ENCODE data around the gene ARMC9.

Gene ARMC9

DNA sequence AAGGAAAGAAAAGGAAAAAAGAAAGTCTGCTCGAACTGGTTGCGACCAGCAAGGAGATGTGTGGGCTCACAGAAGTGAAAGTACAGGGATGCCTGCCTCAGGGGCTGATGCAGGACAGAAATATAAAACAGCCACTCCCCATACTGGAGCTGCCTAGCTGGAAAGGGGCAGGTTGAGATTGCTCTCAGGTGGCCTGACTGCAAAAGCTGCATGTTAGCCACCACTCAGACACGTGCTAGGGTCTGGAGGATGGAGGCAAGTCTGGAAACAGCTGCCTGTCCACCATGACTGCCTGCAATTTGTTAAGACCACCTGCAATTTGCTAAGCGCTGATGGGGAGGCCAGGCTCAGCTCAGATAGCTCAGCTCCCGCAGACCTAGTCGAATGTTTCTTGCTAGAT lies 215.0 kb downstream of the ARMC9 start:
- DNase-seq (ENCODE audit: low read depth in 3 of 3, low spot score in 1 of 3) = no peak

DNA sequence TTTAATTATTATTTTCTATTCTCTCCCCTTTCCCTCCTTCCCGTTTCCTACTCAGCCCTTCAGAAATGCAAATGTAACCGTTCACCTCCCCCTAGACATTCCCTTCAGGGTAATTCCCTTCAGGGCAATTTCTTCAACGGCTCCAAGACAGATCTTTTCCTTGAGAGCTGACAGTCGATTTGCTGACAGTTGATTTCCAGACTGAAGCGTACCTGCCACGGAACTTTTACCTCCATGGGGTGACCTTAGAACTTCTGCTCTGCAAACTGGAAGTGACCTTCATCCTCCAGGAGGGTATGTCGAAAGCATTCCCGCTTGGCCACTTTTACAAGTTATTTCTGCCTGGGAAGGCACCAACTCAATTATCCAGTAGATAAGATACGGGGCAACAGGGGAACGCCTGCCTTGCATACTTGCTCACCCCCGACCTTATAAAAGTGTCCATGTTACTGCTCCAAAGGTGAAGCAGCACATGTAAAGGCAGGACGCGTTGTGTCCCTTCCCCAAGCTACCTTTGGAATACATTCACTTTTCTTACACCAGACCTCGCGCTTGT lies 215.6 kb downstream of the ARMC9 start:
- no peak for DNase-seq (ENCODE audit: low read depth in 3 of 3, low spot score in 1 of 3)

DNA sequence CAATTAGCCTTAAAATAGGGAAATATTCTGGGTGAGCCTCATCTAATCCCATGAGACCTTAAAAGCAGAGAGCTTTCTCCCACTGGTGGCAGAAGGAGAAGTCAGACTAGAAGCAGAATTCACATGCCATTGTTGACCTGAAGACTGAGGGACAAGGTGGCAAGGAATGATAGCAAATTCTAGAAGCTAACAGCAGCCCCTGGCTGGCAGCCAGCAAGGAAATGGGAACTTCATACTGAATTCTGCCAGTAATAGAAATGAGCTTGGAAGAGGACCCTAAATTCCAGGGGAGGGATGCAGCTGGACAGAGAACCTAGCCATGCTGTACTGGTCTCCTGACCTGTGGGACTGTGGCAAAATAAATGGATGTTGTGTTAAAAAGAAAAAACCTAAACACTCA lies 216.6 kb downstream of the ARMC9 start:
- no peak for DNase-seq (ENCODE audit: low read depth in 3 of 3, low spot score in 1 of 3)

DNA sequence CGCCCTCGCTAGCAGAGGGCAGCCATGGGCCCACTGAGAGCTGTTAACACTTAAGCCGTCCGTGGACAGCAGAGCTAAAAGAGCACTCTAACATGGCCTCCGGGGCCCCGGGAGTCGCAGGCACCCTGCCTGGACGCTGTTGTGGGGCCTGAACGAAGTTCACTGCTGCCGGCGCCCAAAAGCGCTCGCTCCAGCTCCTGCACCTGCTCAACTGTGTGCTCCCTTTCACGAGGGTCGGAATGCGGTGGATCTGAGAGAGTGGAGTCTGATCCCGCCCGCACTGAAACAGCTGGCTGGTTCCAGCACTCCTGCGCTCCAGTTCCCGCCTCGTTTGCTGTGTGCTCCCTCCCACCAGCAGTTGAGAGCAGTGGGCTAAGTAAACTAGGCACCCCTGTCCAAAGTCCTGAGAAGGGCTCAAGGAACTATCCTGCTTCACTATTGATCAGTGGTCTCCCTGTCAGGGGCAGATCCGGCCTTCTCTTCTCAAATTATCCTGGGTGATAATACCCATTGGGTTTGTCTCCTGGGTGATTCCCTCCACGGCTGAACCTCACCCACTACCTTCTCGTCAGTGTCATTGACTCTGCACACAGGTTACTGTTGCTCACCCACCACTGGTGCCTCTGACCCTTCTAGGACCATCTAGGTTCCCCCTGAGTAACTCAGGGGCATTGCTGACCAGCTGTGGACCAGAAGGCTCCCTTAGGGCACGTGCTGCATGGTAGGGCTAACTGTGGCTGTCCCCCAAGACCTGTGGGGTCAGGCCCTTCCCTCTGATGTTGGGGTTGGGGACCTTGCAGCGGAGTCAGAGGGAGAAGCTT lies 220.6 kb downstream of the ARMC9 start:
- no peak for DNase-seq (ENCODE audit: low read depth in 3 of 3, low spot score in 1 of 3)

DNA sequence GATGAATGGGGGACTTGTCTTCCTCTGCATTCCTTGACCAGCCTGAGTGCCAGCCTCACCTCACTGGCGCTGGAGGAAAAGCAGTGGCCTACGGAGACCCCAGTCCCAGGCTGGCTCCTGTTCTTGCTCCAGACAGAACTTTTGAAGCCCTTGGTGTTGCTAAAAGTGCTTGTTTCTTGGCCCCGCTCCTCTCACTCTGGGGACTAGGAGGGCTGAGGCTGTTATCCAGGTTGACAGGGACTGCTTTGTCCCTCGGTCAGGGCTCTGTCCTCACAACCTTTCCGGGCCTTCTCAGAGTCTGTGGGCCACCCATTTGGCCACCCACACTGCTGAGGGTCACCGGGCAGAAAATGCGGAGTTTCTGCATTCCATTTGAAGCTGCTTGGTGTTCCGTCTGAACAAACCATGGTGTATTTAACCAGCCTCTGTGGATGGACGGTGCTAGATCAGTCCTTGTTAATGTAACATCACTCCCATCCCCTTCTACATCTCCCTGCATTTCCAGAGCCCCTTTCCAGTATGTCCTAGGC lies 222.7 kb downstream of the ARMC9 start:
- no peak for DNase-seq (ENCODE audit: low read depth in 3 of 3, low spot score in 1 of 3)

DNA sequence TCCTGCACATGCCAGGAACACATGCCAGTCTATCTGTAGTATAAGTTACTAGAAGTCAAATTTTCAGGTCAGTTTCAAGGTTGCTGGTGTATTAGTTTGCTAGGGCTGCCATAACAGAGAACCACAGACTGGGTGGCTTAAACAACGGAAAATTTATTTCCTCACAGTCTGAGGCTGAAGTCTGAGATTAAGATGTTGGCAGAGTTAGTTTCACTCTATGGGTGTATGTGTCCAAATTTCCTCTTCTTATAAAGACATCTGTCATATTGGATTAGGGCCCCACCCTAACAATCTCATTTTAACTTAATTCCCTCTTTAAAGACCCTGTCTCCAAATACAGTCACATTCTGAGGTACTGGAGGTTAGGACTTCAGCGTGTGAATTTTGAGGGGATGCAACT lies 223.6 kb downstream of the ARMC9 start:
- no peak for DNase-seq (ENCODE audit: low read depth in 3 of 3, low spot score in 1 of 3)

DNA sequence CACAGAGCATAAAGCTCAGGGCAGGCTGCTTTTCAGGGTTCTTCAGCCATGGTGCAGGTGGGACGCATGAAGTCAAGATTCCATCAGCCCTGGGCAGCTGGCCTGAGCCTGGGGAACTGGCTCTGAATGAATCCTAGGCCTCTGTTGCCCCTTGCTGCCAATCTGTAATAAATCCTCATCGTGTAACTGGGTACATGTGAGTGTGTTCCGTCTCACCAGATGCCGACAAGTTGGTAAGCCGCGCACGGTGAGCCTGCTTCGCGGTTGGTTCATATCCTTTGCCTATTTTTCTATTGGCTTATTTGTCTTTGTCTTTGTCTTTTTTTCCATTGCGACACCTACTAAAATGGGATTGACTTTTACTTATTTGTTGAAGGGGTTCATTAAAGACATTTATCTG lies 224.7 kb downstream of the ARMC9 start:
- no peak for DNase-seq (ENCODE audit: low read depth in 3 of 3, low spot score in 1 of 3)

All from stimulated activated CD4-positive, alpha-beta T cell treated with anti-CD3 and anti-CD28 coated beads, TNF-alpha, amount 100 ng/mL, for 1 hour (primary cell).